Measurements from ENCODE around the gene SPRED2. TPM values are rescaled to one million over a fixed set of nuclear protein-coding genes. Genes with fewer than 3 reads are reported as not detected.

The SPRED2 gene
- total RNA-seq, 1 donor from 2014 or later: 7.8 TPM

- no peaks in the 10 kb centered on the region for H3K27me3 ChIP-seq (ENCODE audit: control insufficient read depth in 3 of 3, insufficient read depth in 3 of 3, low read length in 3 of 3)
- H3K9ac ChIP-seq (ENCODE audit: low read depth in 1 of 3, low read length in 3 of 3): no peak overlapping the region
- H3K4me1 ChIP-seq (ENCODE audit: control insufficient read depth in 3 of 3, insufficient read depth in 3 of 3, low read length in 3 of 3): peaks cover 5 to 6% (median 6%) of the 10 kb centered on the region in 3 donors
- H3K36me3 ChIP-seq (ENCODE audit: control insufficient read depth in 3 of 3, insufficient read depth in 3 of 3, low read length in 3 of 3): no peaks in the 10 kb centered on the region
- no peaks in the 10 kb centered on the region for H3K9me3 ChIP-seq (ENCODE audit: control insufficient read depth in 3 of 3, low read length in 3 of 3)
- H3K4me3 ChIP-seq (ENCODE audit: low read length in 3 of 3): no peak overlapping the region
- H3K27ac ChIP-seq (ENCODE audit: low read depth, low read length): no peak overlapping the region
Measured at GRCh38 chr2:65416945-65417344, 15.5 kb downstream of the SPRED2 start.

GRCh38 chr2:65416321-65416720 is 16.1 kb downstream of the SPRED2 start:
- Histone ChIP-seq H3K36me3 (ENCODE audit: control insufficient read depth in 3 of 3, insufficient read depth in 3 of 3, low read length in 3 of 3) (no peaks in the 10 kb centered on the region), H3K9ac (ENCODE audit: low read depth in 1 of 3, low read length in 3 of 3) (no peak overlapping the region), H3K4me1 (ENCODE audit: control insufficient read depth in 3 of 3, insufficient read depth in 3 of 3, low read length in 3 of 3) (peaks cover 1 to 3% (median 2%) of the 10 kb centered on the region in 3 donors), H3K27me3 (ENCODE audit: control insufficient read depth in 3 of 3, insufficient read depth in 3 of 3, low read length in 3 of 3) (no peaks in the 10 kb centered on the region), H3K4me3 (ENCODE audit: low read length in 3 of 3) (no peak overlapping the region), H3K27ac (ENCODE audit: low read depth, low read length) (no peak overlapping the region), H3K9me3 (ENCODE audit: control insufficient read depth in 3 of 3, low read length in 3 of 3) (no peaks in the 10 kb centered on the region)

GRCh38 chr2:65415091-65415490 is 17.3 kb downstream of the SPRED2 start:
- H3K4me3 ChIP-seq (ENCODE audit: low read length in 3 of 3): no peak overlapping the region
- H3K27ac ChIP-seq (ENCODE audit: low read depth, low read length): no peak overlapping the region
- no peaks in the 10 kb centered on the region for H3K27me3 ChIP-seq (ENCODE audit: control insufficient read depth in 3 of 3, insufficient read depth in 3 of 3, low read length in 3 of 3)
- no peak overlapping the region for H3K9ac ChIP-seq (ENCODE audit: low read depth in 1 of 3, low read length in 3 of 3)
- H3K9me3 ChIP-seq (ENCODE audit: control insufficient read depth in 3 of 3, low read length in 3 of 3): no peaks in the 10 kb centered on the region
- no peaks in the 10 kb centered on the region for H3K4me1 ChIP-seq (ENCODE audit: control insufficient read depth in 3 of 3, insufficient read depth in 3 of 3, low read length in 3 of 3)
- H3K36me3 ChIP-seq (ENCODE audit: control insufficient read depth in 3 of 3, insufficient read depth in 3 of 3, low read length in 3 of 3): no peaks in the 10 kb centered on the region

- Histone ChIP-seq H3K36me3 (ENCODE audit: control insufficient read depth in 3 of 3, insufficient read depth in 3 of 3, low read length in 3 of 3) (no peaks in the 10 kb centered on the region), H3K9me3 (ENCODE audit: control insufficient read depth in 3 of 3, low read length in 3 of 3) (no peaks in the 10 kb centered on the region), H3K4me1 (ENCODE audit: control insufficient read depth in 3 of 3, insufficient read depth in 3 of 3, low read length in 3 of 3) (no peaks in the 10 kb centered on the region), H3K27me3 (ENCODE audit: control insufficient read depth in 3 of 3, insufficient read depth in 3 of 3, low read length in 3 of 3) (no peaks in the 10 kb centered on the region), H3K4me3 (ENCODE audit: low read length in 3 of 3) (no peak overlapping the region), H3K27ac (ENCODE audit: low read depth, low read length) (no peak overlapping the region), H3K9ac (ENCODE audit: low read depth in 1 of 3, low read length in 3 of 3) (no peak overlapping the region)
Measured at GRCh38 chr2:65413610-65414009, 18.8 kb downstream of the SPRED2 start.

- H3K4me3 ChIP-seq (ENCODE audit: low read length in 3 of 3): no peak overlapping the region
- H3K9ac ChIP-seq (ENCODE audit: low read depth in 1 of 3, low read length in 3 of 3): no peak overlapping the region
- no peaks in the 10 kb centered on the region for H3K4me1 ChIP-seq (ENCODE audit: control insufficient read depth in 3 of 3, insufficient read depth in 3 of 3, low read length in 3 of 3)
- H3K27me3 ChIP-seq (ENCODE audit: control insufficient read depth in 3 of 3, insufficient read depth in 3 of 3, low read length in 3 of 3): no peaks in the 10 kb centered on the region
- H3K9me3 ChIP-seq (ENCODE audit: control insufficient read depth in 3 of 3, low read length in 3 of 3): no peaks in the 10 kb centered on the region
- H3K36me3 ChIP-seq (ENCODE audit: control insufficient read depth in 3 of 3, insufficient read depth in 3 of 3, low read length in 3 of 3): no peaks in the 10 kb centered on the region
- no peak overlapping the region for H3K27ac ChIP-seq (ENCODE audit: low read depth, low read length)
Measured at GRCh38 chr2:65413106-65413505, 19.3 kb downstream of the SPRED2 start.

- Histone ChIP-seq H3K9me3 (ENCODE audit: control insufficient read depth in 3 of 3, low read length in 3 of 3) (no peaks in the 10 kb centered on the region), H3K36me3 (ENCODE audit: control insufficient read depth in 3 of 3, insufficient read depth in 3 of 3, low read length in 3 of 3) (no peaks in the 10 kb centered on the region), H3K27me3 (ENCODE audit: control insufficient read depth in 3 of 3, insufficient read depth in 3 of 3, low read length in 3 of 3) (no peaks in the 10 kb centered on the region), H3K4me3 (ENCODE audit: low read length in 3 of 3) (no peak overlapping the region), H3K9ac (ENCODE audit: low read depth in 1 of 3, low read length in 3 of 3) (no peak overlapping the region), H3K4me1 (ENCODE audit: control insufficient read depth in 3 of 3, insufficient read depth in 3 of 3, low read length in 3 of 3) (peaks cover 0 to 2% (median 0%) of the 10 kb centered on the region in 3 donors), H3K27ac (ENCODE audit: low read depth, low read length) (no peak overlapping the region)
Measured at GRCh38 chr2:65411056-65411795, 21.2 kb downstream of the SPRED2 start.

- Histone ChIP-seq H3K4me3 (ENCODE audit: low read length in 3 of 3) (no peak overlapping the region), H3K9me3 (ENCODE audit: control insufficient read depth in 3 of 3, low read length in 3 of 3) (no peaks in the 10 kb centered on the region), H3K9ac (ENCODE audit: low read depth in 1 of 3, low read length in 3 of 3) (no peak overlapping the region), H3K27ac (ENCODE audit: low read depth, low read length) (no peak overlapping the region), H3K36me3 (ENCODE audit: control insufficient read depth in 3 of 3, insufficient read depth in 3 of 3, low read length in 3 of 3) (no peaks in the 10 kb centered on the region), H3K4me1 (ENCODE audit: control insufficient read depth in 3 of 3, insufficient read depth in 3 of 3, low read length in 3 of 3) (peaks cover 0 to 2% (median 0%) of the 10 kb centered on the region in 3 donors), H3K27me3 (ENCODE audit: control insufficient read depth in 3 of 3, insufficient read depth in 3 of 3, low read length in 3 of 3) (no peaks in the 10 kb centered on the region)
Measured at GRCh38 chr2:65409045-65409444, 23.4 kb downstream of the SPRED2 start.

GRCh38 chr2:65407240-65407639 is 25.2 kb downstream of the SPRED2 start:
- H3K9ac ChIP-seq (ENCODE audit: low read depth in 1 of 3, low read length in 3 of 3): no peak overlapping the region
- peaks cover 0 to 2% (median 0%) of the 10 kb centered on the region in 3 donors for H3K4me1 ChIP-seq (ENCODE audit: control insufficient read depth in 3 of 3, insufficient read depth in 3 of 3, low read length in 3 of 3)
- H3K9me3 ChIP-seq (ENCODE audit: control insufficient read depth in 3 of 3, low read length in 3 of 3): no peaks in the 10 kb centered on the region
- no peaks in the 10 kb centered on the region for H3K27me3 ChIP-seq (ENCODE audit: control insufficient read depth in 3 of 3, insufficient read depth in 3 of 3, low read length in 3 of 3)
- no peak overlapping the region for H3K27ac ChIP-seq (ENCODE audit: low read depth, low read length)
- H3K4me3 ChIP-seq (ENCODE audit: low read length in 3 of 3): no peak overlapping the region
- no peaks in the 10 kb centered on the region for H3K36me3 ChIP-seq (ENCODE audit: control insufficient read depth in 3 of 3, insufficient read depth in 3 of 3, low read length in 3 of 3)

- Histone ChIP-seq H3K9ac (ENCODE audit: low read depth in 1 of 3, low read length in 3 of 3) (no peak overlapping the region), H3K36me3 (ENCODE audit: control insufficient read depth in 3 of 3, insufficient read depth in 3 of 3, low read length in 3 of 3) (no peaks in the 10 kb centered on the region), H3K9me3 (ENCODE audit: control insufficient read depth in 3 of 3, low read length in 3 of 3) (no peaks in the 10 kb centered on the region), H3K27ac (ENCODE audit: low read depth, low read length) (no peak overlapping the region), H3K27me3 (ENCODE audit: control insufficient read depth in 3 of 3, insufficient read depth in 3 of 3, low read length in 3 of 3) (no peaks in the 10 kb centered on the region), H3K4me3 (ENCODE audit: low read length in 3 of 3) (no peak overlapping the region), H3K4me1 (ENCODE audit: control insufficient read depth in 3 of 3, insufficient read depth in 3 of 3, low read length in 3 of 3) (peaks cover 0 to 2% (median 0%) of the 10 kb centered on the region in 3 donors)
Measured at GRCh38 chr2:65404988-65405697, 27.3 kb downstream of the SPRED2 start.

GRCh38 chr2:65403529-65403915 is 28.9 kb downstream of the SPRED2 start:
- Histone ChIP-seq H3K4me3 (ENCODE audit: low read length in 3 of 3) (no peak overlapping the region), H3K27ac (ENCODE audit: low read depth, low read length) (no peak overlapping the region), H3K27me3 (ENCODE audit: control insufficient read depth in 3 of 3, insufficient read depth in 3 of 3, low read length in 3 of 3) (no peaks in the 10 kb centered on the region), H3K9ac (ENCODE audit: low read depth in 1 of 3, low read length in 3 of 3) (no peak overlapping the region), H3K36me3 (ENCODE audit: control insufficient read depth in 3 of 3, insufficient read depth in 3 of 3, low read length in 3 of 3) (no peaks in the 10 kb centered on the region), H3K4me1 (ENCODE audit: control insufficient read depth in 3 of 3, insufficient read depth in 3 of 3, low read length in 3 of 3) (peaks cover 0 to 2% (median 0%) of the 10 kb centered on the region in 3 donors), H3K9me3 (ENCODE audit: control insufficient read depth in 3 of 3, low read length in 3 of 3) (no peaks in the 10 kb centered on the region)
